SK-N-SH treated with all-trans-retinoic acid at 6 μM for 48 hours (cell line): ENCODE measurements around the gene KCNH2.

Experiments
- CREB5 ChIP-seq: fragments of 250-450 bp; sonication (Bioruptor Pico); IDR thresholded peaks from 2 replicates; pipeline ENCODE4 v1.5.1; 2020; ENCODE audit warnings: low read depth, mild to moderate bottlenecking, moderate library complexity
- OSR1 ChIP-seq: fragments of 250-450 bp; sonication (Bioruptor Pico); IDR thresholded peaks from 2 replicates; pipeline ENCODE4 v1.8.0; 2022; ENCODE audit warnings: moderate library complexity, mild to moderate bottlenecking, inconsistent platforms
- PATZ1 ChIP-seq: fragments of 250-450 bp; sonication (Bioruptor Pico); IDR thresholded peaks from 2 replicates; pipeline ENCODE4 v1.8.0; 2020; ENCODE audit warnings: mild to moderate bottlenecking, moderate library complexity, borderline replicate concordance
- RARB ChIP-seq: fragments of 250-450 bp; sonication (Bioruptor Pico); IDR thresholded peaks from 2 replicates; pipeline ENCODE4 v1.8.0; 2021; ENCODE audit warnings: mild to moderate bottlenecking, moderate library complexity
- ZFP3 ChIP-seq: fragments of 250-450 bp; sonication (Bioruptor Pico); IDR thresholded peaks from 2 replicates; pipeline ENCODE4 v1.5.0; 2020; ENCODE audit warnings: mild to moderate bottlenecking, moderate library complexity
- ZFP30 ChIP-seq: fragments of 450-650 bp; formaldehyde crosslinking; IDR thresholded peaks from 2 replicates; pipeline ENCODE4 v1.5.0; 2022; ENCODE audit warnings: mild to moderate bottlenecking, moderate library complexity

GRCh38 chr7:150956395-150957132, 21.6 kb downstream of the KCNH2 start:
- TF ChIP-seq ZFP3 (CRISPR knock-in tag) = no peak
- no peak for TF ChIP-seq ZFP30 (CRISPR knock-in tag)
- no peak for TF ChIP-seq RARB (CRISPR knock-in tag)
- no peak for TF ChIP-seq CREB5 (CRISPR knock-in tag)
- TF ChIP-seq PATZ1 = no peak
- no peak for TF ChIP-seq OSR1 (CRISPR knock-in tag)
